Transverse colon (tissue), 3 donors: Measurements from ENCODE around the gene CD79B.
"Not testable (repeated sequence)": the region's sequence is repeated elsewhere in the genome, so short reads cannot be mapped to it uniquely, and the experiment has no call there.

Source experiments
- CTCF ChIP-seq, 5 experiments: fragments of 200-600 bp in 3 of 5; fragments of 450-650 bp in 2 of 5; sonication (generic) in 3 of 5; IDR thresholded peaks; 1 replicate in 2 of 5; 2 replicates in 3 of 5; pipeline ENCODE4 v1.5.1; 2016 to 2017; ENCODE audit warnings: antibody characterized with exemption in 5 of 5, inconsistent platforms in 3 of 5, mild to moderate bottlenecking in 2 of 5, moderate library complexity in 1 of 5
- EP300 ChIP-seq: sonication (generic); formaldehyde crosslinking; IDR thresholded peaks from one replicate; pipeline ENCODE4 v1.6.1; 2017; ENCODE audit warnings: antibody characterized with exemption, low read depth

- TF ChIP-seq CTCF (IDR thresholded peaks at IDR 0.05); EP300: not testable (repeated sequence)
These were observed 49.5 kb downstream of the CD79B start for GRCh38 chr17:63882626-63883126.
